HG02798 (cell line): ENCODE results near the gene SON.
"Not testable (repeated sequence)": the region's sequence is repeated elsewhere in the genome, so short reads cannot be mapped to it uniquely, and the experiment has no call there.

Experiments used
- ATAC-seq: cut with Tn5 transposase; IDR thresholded peaks from one replicate; pipeline ENCODE4 v1.9.1; 2021; ENCODE audit warnings: mild to moderate bottlenecking; ENCODE audit not compliant: unreplicated experiment, poor library complexity

The SON gene

DNA sequence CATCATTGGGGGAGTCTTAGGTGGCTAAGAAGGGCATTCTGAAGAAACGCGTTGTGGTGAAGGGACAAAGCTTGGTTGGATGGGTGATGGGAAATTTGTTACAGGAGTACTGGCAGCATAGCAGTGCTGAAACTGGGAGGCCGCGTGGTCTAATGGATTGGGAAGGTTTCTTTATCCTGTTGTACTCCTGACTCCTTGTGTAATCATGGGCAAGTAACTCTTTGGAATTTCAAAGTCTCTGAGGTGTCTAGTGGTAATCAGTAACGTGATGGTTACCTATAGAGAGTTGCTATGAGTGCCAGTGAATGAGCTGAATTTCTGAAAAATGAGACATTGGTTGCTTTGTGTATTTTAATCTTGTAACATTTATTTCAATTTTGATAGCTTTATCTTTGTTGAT lies 27.2 kb downstream of the SON start:
- ATAC-seq = no peak

- ATAC-seq = no peak
Measured at GRCh38 chr21:33572350-33572749, 29.5 kb downstream of the SON start.

- ATAC-seq = not testable (repeated sequence)
Measured at GRCh38 chr21:33576741-33577141, 33.9 kb downstream of the SON start.

DNA sequence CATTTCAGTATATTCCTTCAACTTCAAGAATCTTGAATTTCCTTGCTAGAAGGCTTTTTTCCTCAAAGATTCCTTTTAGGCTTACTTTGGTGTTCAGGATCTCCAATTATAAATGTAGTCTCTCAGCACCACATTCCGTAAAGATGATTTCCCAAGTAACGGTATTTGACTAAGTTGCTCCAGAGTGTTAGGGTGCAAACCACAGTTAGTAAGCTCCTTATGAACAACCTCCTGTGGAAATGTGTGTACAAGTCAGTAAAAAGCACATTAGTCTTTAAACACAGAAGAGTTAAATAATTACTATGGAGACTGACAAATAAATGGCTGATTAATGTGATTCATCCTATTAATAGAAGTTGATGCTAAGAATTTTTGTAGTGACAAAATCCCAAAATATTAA lies 35.4 kb downstream of the SON start:
- ATAC-seq = no peak

DNA sequence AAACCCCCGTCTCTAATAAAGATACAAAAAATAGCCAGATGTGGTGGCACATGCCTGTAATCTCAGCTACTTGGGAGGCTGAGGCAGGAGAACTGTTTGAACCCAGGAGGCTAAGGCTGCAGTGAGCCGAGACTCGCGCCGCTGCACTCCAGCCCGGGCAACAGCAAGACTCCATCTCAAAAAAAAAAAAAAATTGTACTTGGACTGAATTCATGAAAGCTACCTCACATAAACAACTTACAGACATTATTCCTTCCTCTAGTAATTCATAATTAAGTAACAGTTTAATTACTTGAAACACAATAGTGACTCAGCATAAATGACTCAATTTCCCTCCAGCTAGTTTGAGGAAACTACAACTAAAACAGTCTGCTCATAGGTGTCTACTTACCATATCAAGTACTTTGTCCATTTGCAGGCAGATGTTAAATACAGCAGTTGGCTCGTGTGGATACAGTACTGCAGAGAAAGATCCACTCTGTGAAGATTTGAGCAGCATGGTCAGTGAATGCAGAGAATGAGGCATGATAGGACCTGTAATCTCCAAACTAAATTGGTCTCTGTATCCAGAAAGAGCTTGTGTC lies 36.2 kb downstream of the SON start:
- no peak for ATAC-seq

DNA sequence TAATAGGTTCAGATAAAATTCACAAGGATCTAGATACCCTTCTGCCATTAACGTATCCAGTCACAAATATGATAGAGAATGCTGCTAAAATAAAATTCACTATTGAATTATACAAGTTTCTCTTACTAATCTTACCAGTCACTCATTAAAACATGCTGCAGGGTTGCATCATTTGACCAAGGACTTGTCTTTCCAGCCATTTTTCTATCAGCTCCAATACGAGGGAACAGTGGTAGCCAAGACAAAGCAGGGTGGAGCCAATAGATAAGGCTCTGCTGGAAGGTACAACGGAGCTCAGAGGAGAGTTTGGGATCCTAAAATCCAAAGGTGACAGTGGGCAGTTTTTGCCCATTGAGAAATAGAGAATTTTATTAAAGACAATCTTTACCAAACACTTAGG lies 41.6 kb downstream of the SON start:
- no peak for ATAC-seq

GRCh38 chr21:33586927-33587326 lies 44.1 kb downstream of the SON start:
- ATAC-seq = no peak

- ATAC-seq = peak; percentile 34
Measured at GRCh38 chr21:33587792-33588484, 45.1 kb downstream of the SON start.

DNA sequence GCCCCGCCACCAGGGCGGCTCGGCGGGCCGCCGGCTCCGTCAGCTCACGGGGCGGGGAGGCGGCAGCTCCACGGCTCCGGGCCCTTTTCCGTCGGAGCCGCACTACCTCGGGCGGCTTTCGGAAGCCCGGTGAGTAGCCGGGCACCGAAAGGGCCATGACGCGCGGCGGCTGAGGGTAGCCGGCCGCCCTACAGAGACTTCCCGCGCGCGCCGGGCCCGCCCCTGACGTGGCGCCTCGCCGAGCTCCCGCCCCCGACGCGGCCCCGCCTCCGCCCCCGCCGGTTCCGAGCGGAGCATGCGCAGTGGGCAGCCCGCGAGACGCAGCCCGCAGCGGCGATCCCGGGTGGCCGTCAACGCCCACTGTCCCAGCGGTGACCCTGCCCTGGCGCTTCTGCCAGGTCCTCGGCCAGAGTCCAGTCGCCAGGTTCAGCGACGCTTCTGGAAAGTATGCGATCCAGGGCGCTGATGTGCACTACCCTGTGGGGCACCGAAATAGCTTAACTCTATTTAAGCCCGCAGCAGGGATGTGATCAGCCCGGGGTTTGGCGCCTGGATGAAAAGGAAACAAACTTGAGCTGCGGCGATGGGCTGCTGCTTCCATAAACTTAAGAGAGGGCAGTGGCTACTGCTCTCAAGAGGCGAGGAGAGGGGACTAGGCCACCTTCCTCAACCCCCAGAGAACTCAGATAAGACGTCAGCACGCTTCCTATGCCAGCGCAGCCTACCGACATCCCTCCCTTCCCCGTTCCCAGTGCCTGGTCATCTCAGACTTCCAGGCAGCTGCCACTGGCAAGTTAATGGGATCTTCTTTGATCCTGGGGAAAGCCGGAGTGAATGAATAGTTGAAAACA lies 45.9 kb downstream of the SON start, which contains the start of gene DONSON:
DONSON (minus strand) TSS at position 200 of the 851 bp plus-strand sequence; CDS start at position 157, 43 bp downstream.
- ATAC-seq = peak; percentile 92

- ATAC-seq = no peak
Measured at GRCh38 chr21:33598051-33598450, 55.2 kb downstream of the SON start.

- ATAC-seq = no peak
Measured at GRCh38 chr21:33608559-33608958, 65.7 kb downstream of the SON start.

- no peak for ATAC-seq
Measured at GRCh38 chr21:33611006-33611744, 68.3 kb downstream of the SON start.

- ATAC-seq = not testable (repeated sequence)
Measured at GRCh38 chr21:33617565-33617964, 74.7 kb downstream of the SON start.

GRCh38 chr21:33618407-33618806 lies 75.6 kb downstream of the SON start:
- no peak for ATAC-seq

- ATAC-seq = no peak
Measured at GRCh38 chr21:33619726-33620125, 76.9 kb downstream of the SON start.

- no peak for ATAC-seq
Measured at GRCh38 chr21:33622253-33622652, 79.4 kb downstream of the SON start.

DNA sequence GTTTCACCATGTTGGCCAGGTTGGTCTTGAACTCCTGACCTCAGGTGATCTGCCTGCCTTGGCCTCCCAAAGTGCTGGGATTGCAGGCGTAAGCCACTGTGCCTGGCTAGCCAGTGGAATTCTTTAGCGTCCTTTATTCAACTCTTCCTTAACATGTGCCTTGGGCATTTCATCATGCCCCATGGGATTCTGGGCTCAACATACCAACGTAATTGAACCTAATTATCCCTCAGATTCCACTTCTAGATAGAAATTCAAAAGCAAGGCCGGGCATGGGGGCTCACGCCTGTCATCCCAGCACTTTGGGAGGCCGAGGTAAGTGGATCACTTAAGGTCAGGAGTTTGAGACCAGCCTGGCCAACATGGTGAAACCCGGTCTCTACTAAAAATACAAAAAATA lies 83.3 kb downstream of the SON start:
- ATAC-seq = not testable (repeated sequence)
